GM12878 (cell line): ENCODE results near the gene MYCBPAP. TPM values are rescaled to one million over a fixed set of nuclear protein-coding genes. Genes with fewer than 3 reads are reported as not detected.

Experiments
- ATAC-seq: fragments of 200-7000 bp; cut with Tn5 transposase; 3 replicates; pipeline ENCODE4 v1.9.1; 2020; ENCODE audit warnings: mild to moderate bottlenecking, moderate library complexity
- BruUV-seq: library from RNA; stranded (reverse); fragments of 400-500 nt; replicated peaks from 2 replicates; lab custom pipeline; 2021; lab: Mats Ljungman, UMichigan
- CTCF ChIA-PET: fragments of 300-600 bp; sonication (Branson Sonifier 250); formaldehyde crosslinking; extraction: SDS; loops from one replicate; lab custom pipeline; 2021; ENCODE audit warnings: inconsistent platforms; lab: Yijun Ruan, JAX
- POLR2A ChIA-PET: fragments of 350-600 bp; formaldehyde crosslinking; extraction: SDS; loops from one replicate; lab custom pipeline; 2021; ENCODE audit warnings: inconsistent platforms; lab: Charles Lee
- RAD21 ChIA-PET: fragments of 300-600 bp; sonication (Branson Sonifier 250); formaldehyde crosslinking; loops from one replicate; lab custom pipeline; 2023; ENCODE audit warnings: antibody characterized with exemption; ENCODE audit not compliant: unreplicated experiment; lab: Charles Lee
- SMC1A ChIA-PET: fragments of 300-600 bp; sonication (Branson Sonifier 250); formaldehyde crosslinking; loops from one replicate; lab custom pipeline; 2023; ENCODE audit not compliant: unreplicated experiment, uncharacterized antibody; lab: Charles Lee
- DNase-seq: peaks from one replicate; pipeline ENCODE4 v3.0.0-alpha.2; 2011; ENCODE audit warnings: low read depth, low spot score
- FAIRE-seq: peaks from 3 replicates; lab custom pipeline; 2011; peaks lifted over from hg19 to GRCh38; lab: Jason Lieb, UNC
- H2AFZ ChIP-seq: 2 replicates; pipeline ENCODE4 v1.6.0; 2011; ENCODE audit warnings: low read depth, low read length, control low read depth; ENCODE audit not compliant: control insufficient read depth
- H3K27ac ChIP-seq: 2 replicates; pipeline ENCODE4 v1.5.1; 2011; ENCODE audit warnings: control low read depth; ENCODE audit not compliant: control insufficient read depth, insufficient read depth
- H3K27me3 ChIP-seq, 2 experiments: replicated peaks in 1 of 2; 2 replicates each; pipeline versions ENCODE4 v1.6.0 to v1.6.1; 2011; ENCODE audit warnings: low read length in 1 of 2; ENCODE audit not compliant: control insufficient read depth in 2 of 2, insufficient read depth in 2 of 2
- H3K36me3 ChIP-seq, 2 experiments: 2 replicates each; pipeline ENCODE4 v1.5.1; 2011; ENCODE audit warnings: low read length in 1 of 2; ENCODE audit not compliant: control insufficient read depth in 2 of 2, insufficient read depth in 2 of 2
- H3K4me1 ChIP-seq: 2 replicates; pipeline ENCODE4 v1.6.1; 2011; ENCODE audit warnings: mild to moderate bottlenecking, low read length, moderate library complexity, mixed read lengths; ENCODE audit not compliant: control insufficient read depth, insufficient read depth
- H3K4me2 ChIP-seq: 2 replicates; pipeline ENCODE4 v1.6.0; 2011; ENCODE audit warnings: control low read depth; ENCODE audit not compliant: control insufficient read depth, insufficient read depth
- H3K4me3 ChIP-seq: fragments of 200-600 bp; sonication (generic); 2 replicates; pipeline ENCODE4 v1.5.1; 2016
- H3K79me2 ChIP-seq: 2 replicates; pipeline ENCODE4 v1.6.0; 2011; ENCODE audit warnings: low read length; ENCODE audit not compliant: control insufficient read depth, insufficient read depth
- H3K9ac ChIP-seq: 2 replicates; pipeline ENCODE4 v1.8.0; 2011; ENCODE audit warnings: low read length, control low read depth, mixed read lengths; ENCODE audit not compliant: control insufficient read depth, insufficient read depth
- H3K9me3 ChIP-seq: replicated peaks from 3 replicates; pipeline ENCODE4 v1.5.1; 2011; ENCODE audit warnings: mild to moderate bottlenecking, low read length; ENCODE audit not compliant: control insufficient read depth, insufficient read depth
- H4K20me1 ChIP-seq: 2 replicates; pipeline ENCODE4 v1.6.0; 2011; ENCODE audit not compliant: control insufficient read depth, insufficient read depth
- ASH2L ChIP-seq: fragments of 300-600, 200-600 bp; sonication (generic); IDR thresholded peaks from 2 replicates; pipeline ENCODE4 v1.6.1; 2017; ENCODE audit warnings: low read depth, mild to moderate bottlenecking, borderline replicate concordance
- BHLHE40 ChIP-seq, 2 experiments: fragments of 450-650 bp in 1 of 2; IDR thresholded peaks; 2 replicates each; pipeline ENCODE4 v1.6.1; 2011 to 2017; ENCODE audit warnings: low read depth in 2 of 2, borderline replicate concordance in 1 of 2, improper control_type of control experiment in 1 of 2, low read length in 1 of 2, mild to moderate bottlenecking in 1 of 2
- BMI1 ChIP-seq: fragments of 450-650 bp; IDR thresholded peaks from 2 replicates; pipeline ENCODE4 v1.6.1; 2016; ENCODE audit warnings: mild to moderate bottlenecking, moderate library complexity, borderline replicate concordance
- CBFB ChIP-seq: IDR thresholded peaks from 2 replicates; pipeline ENCODE4 v1.6.1; 2016; ENCODE audit warnings: antibody characterized with exemption, low read depth
- E4F1 ChIP-seq: fragments of 450-650 bp; IDR thresholded peaks from 2 replicates; pipeline ENCODE4 v1.6.1; 2018; ENCODE audit warnings: borderline replicate concordance, mild to moderate bottlenecking; ENCODE audit not compliant: partially characterized antibody
- JUND ChIP-seq: IDR thresholded peaks from 2 replicates; pipeline ENCODE4 v1.6.1; 2012; ENCODE audit warnings: low read depth, mild to moderate bottlenecking, low read length, improper control_type of control experiment, moderate library complexity
- NR2C1 ChIP-seq: fragments of 450-650 bp; IDR thresholded peaks from 2 replicates; pipeline ENCODE4 v1.6.1; 2017; ENCODE audit warnings: antibody characterized with exemption, mild to moderate bottlenecking, moderate library complexity
- WRNIP1 ChIP-seq: IDR thresholded peaks from 2 replicates; pipeline ENCODE4 v1.6.1; 2011; ENCODE audit warnings: low read depth, low read length, improper control_type of control experiment, borderline replicate concordance
- ZBTB4 ChIP-seq: fragments of 450-650 bp; formaldehyde crosslinking; IDR thresholded peaks from 2 replicates; pipeline ENCODE4 v1.4.0; 2022; ENCODE audit warnings: mild to moderate bottlenecking, moderate library complexity
- WGBS: methylation state at CpG from one replicate; pipeline ENCODE4 v1.1.6; 2016; ENCODE audit warnings: low lambda C conversion rate; ENCODE audit not compliant: insufficient replicate concordance, insufficient coverage; ENCODE audit errors: missing lambda C conversion rate; 5-methylcytosine and 5-hydroxymethylcytosine counted together
- in situ Hi-C: fragments of 300-500 bp; cut with MboI; formaldehyde crosslinking; loops from 9 replicates; pipeline ENCODE4 v1.14.3; 2018; ENCODE audit warnings: mixed read lengths
- intact Hi-C: fragments of 100-400 bp; cut with micrococcal nuclease; formaldehyde crosslinking; loops from one replicate; pipeline ENCODE4 v1.14.2; 2022; ENCODE audit not compliant: unreplicated experiment
- polyA plus RNA-seq, 11 experiments: library from polyadenylated mRNA; depleted of rRNA in 4 of 11; unstranded in 6 of 11; stranded (reverse) in 5 of 11; fragments of >200 nt; fragmentation: Nextera tagmentation in 4 of 11; fragmentation: Illumina TruSeq in 1 of 11; extraction: Ambion mirVana in 4 of 11; extraction: Trizol in 1 of 11; gene quantifications; 1 replicate in 1 of 11; 2 replicates in 10 of 11; pipeline versions ENCODE4 v1.2.1 to v1.2.3, GENCODE V29; 2011 to 2016; ENCODE audit warnings: inconsistent platforms in 2 of 11, missing spikeins in 2 of 11, low read depth in 1 of 11
- total RNA-seq, 4 experiments: library from RNA; depleted of rRNA in 3 of 4; stranded (reverse); fragments of >200 nt in 3 of 4; fragmentation: Illumina TruSeq in 1 of 4; extraction: Trizol in 1 of 4; gene quantifications; 2 replicates each; pipeline versions ENCODE4 v1.2.1 to v1.2.3, GENCODE V29; 2013 to 2021

The MYCBPAP gene
- total and polyA plus RNA-seq, 10 of the 15 experiments (the other 5 are each of a cell fraction or from before 2014, with no cell fraction given), result 0.23 to 2.7 (median 1.5) TPM

- no peaks in the 10 kb centered on the region for H3K4me1 ChIP-seq
- H3K27me3 ChIP-seq, result peaks cover 0 to 3% of the 10 kb centered on the region in 2 experiments; a peak in 2 of 4 replicates
- 74% methylated on average over 22 of the region's 22 CpGs for WGBS
- H3K4me3 ChIP-seq, result no peak overlapping the region
- ChIA-PET POLR2A (no interaction called here), SMC1A (interaction anchor here (1.2 kb wide), 1 partner anchor 50 kb away, joined by 3 read pairs; no protein-coding TSS in a partner anchor), RAD21 (no interaction called here), CTCF (interaction anchor here (2.0 kb wide), 1 partner anchor 109 kb away, joined by 5 read pairs; no protein-coding TSS in a partner anchor)
- no peak overlapping the region for H3K9ac ChIP-seq
- BruUV-seq, result no TSS peak
- H3K79me2 ChIP-seq, result no peaks in the 10 kb centered on the region
- DNase-seq (no peak), ATAC-seq (no peak), FAIRE-seq (no peak)
- in situ Hi-C loops (no loop called here), intact Hi-C loops (no loop called here)
- no peak overlapping the region for H3K4me2 ChIP-seq
- H3K9me3 ChIP-seq, result no peaks in the 10 kb centered on the region
- H3K36me3 ChIP-seq, result no peaks in the 10 kb centered on the region
- H2AFZ ChIP-seq, result no peak overlapping the region
- no peak overlapping the region for H3K27ac ChIP-seq
- H4K20me1 ChIP-seq, result no peaks in the 10 kb centered on the region
- TF ChIP-seq BMI1 (no peak), NR2C1 (no peak)
Observed at GRCh38 chr17:50471009-50471905, 37.0 kb upstream of the MYCBPAP start.

GRCh38 chr17:50472286-50472685, 36.0 kb upstream of the MYCBPAP start:
- H4K20me1 ChIP-seq, result no peaks in the 10 kb centered on the region
- H3K36me3 ChIP-seq, result no peaks in the 10 kb centered on the region
- H3K9ac ChIP-seq, result no peak overlapping the region
- WGBS, result 94% methylated on average over 10 of the region's 10 CpGs
- no peak overlapping the region for H3K4me2 ChIP-seq
- H3K4me1 ChIP-seq, result no peaks in the 10 kb centered on the region
- in situ Hi-C loops, result no loop called here
- no peak for ATAC-seq
- ChIA-PET POLR2A (no interaction called here), SMC1A (interaction anchor here (1.9 kb wide), 1 partner anchor 110 kb away, joined by 4 read pairs; no protein-coding TSS in a partner anchor), CTCF (interaction anchor here (1.2 to 1.8 kb wide), 2 partner anchors 75 to 111 kb away, joined by 4 to 8 read pairs; partner anchors contain the start of gene LRRC59), RAD21 (no interaction called here)
- H3K4me3 ChIP-seq, result no peak overlapping the region
- intact Hi-C loops, result no loop called here
- no peaks in the 10 kb centered on the region for H3K79me2 ChIP-seq
- H3K27me3 ChIP-seq, result peaks cover 0 to 3% of the 10 kb centered on the region in 2 experiments; a peak in 2 of 4 replicates
- H3K9me3 ChIP-seq, result no peaks in the 10 kb centered on the region
- BruUV-seq, result no TSS peak
- no peak overlapping the region for H2AFZ ChIP-seq
- no peak overlapping the region for H3K27ac ChIP-seq
- no peak for DNase-seq
- FAIRE-seq, result no peak
- TF ChIP-seq NR2C1 (no peak), ZBTB4 (no peak), WRNIP1 (no peak), BHLHE40 (IDR thresholded peaks at IDR 0.05; ENCODE audit: borderline replicate concordance in 1 of 2, low read depth in 2 of 2, low read length in 1 of 2) (no peak), E4F1 (no peak), JUND (no peak), ASH2L (no peak), CBFB (no peak)
